SH-SY5Y (cell line): ENCODE measurements around the gene PHKG1.

Source experiments
- GATA2 ChIP-seq: IDR thresholded peaks from 2 replicates; pipeline ENCODE4 v1.6.1; 2011; ENCODE audit warnings: mild to moderate bottlenecking, low read depth, low read length
- GATA3 ChIP-seq: IDR thresholded peaks from 2 replicates; pipeline ENCODE4 v1.6.1; 2011; ENCODE audit warnings: low read depth, mild to moderate bottlenecking, low read length, moderate library complexity

DNA sequence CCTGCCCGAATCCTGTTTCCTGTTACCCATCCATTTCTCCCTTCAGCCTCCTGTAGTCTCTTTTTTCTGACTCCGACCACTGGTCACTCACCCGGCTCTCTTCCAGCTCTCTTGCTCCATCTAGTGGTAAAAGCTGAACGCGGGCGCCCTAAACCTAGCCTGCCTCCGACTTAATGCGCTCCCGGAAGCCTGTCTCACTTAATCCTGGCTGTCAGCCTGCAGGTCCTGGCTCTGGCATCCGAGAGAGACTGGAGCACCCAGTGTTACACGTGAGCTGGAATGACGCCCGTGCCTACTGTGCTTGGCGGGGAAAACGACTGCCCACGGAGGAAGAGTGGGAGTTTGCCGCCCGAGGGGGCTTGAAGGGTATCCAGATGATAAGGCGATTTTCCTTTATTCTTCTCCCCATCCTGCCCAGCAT, 18.4 kb downstream of the PHKG1 start:
- TF ChIP-seq GATA2 (no peak), GATA3 (no peak)
